COR-L47 (cell line): Measurements from ENCODE around the gene ITGA2.

Experiments
- DNase-seq: peaks from one replicate; lab custom pipeline; 2025; lab: John Stamatoyannopoulos, UW

The ITGA2 gene

GRCh38 chr5:53017794-53018391 lies 28.7 kb downstream of the ITGA2 start:
- DNase-seq = no peak

- DNase-seq = no peak
These were observed 30.2 kb downstream of the ITGA2 start for GRCh38 chr5:53019320-53019719.

- no peak for DNase-seq
These were observed 33.9 kb downstream of the ITGA2 start for GRCh38 chr5:53022930-53023511.

GRCh38 chr5:53023969-53024368 lies 34.8 kb downstream of the ITGA2 start:
- DNase-seq = no peak

GRCh38 chr5:53024535-53024934 lies 35.4 kb downstream of the ITGA2 start:
- no peak for DNase-seq

- no peak for DNase-seq
These were observed 36.3 kb downstream of the ITGA2 start for GRCh38 chr5:53025487-53025886.

- DNase-seq = no peak
These were observed 38.8 kb downstream of the ITGA2 start for GRCh38 chr5:53027913-53028312.

- DNase-seq = no peak
These were observed 40.5 kb downstream of the ITGA2 start for GRCh38 chr5:53029608-53030007.

- no peak for DNase-seq
These were observed 41.7 kb downstream of the ITGA2 start for GRCh38 chr5:53030893-53031292.

GRCh38 chr5:53031695-53032096 lies 42.5 kb downstream of the ITGA2 start:
- no peak for DNase-seq

- DNase-seq = no peak
These were observed 43.0 kb downstream of the ITGA2 start for GRCh38 chr5:53032188-53032587.

GRCh38 chr5:53034832-53035231 lies 45.7 kb downstream of the ITGA2 start:
- DNase-seq = no peak

- no peak for DNase-seq
These were observed 46.8 kb downstream of the ITGA2 start for GRCh38 chr5:53035868-53036381.

GRCh38 chr5:53037141-53037859 lies 48.1 kb downstream of the ITGA2 start:
- peak; percentile 37 for DNase-seq

GRCh38 chr5:53038196-53038847 lies 49.2 kb downstream of the ITGA2 start:
- no peak for DNase-seq

- DNase-seq = no peak
These were observed 50.7 kb downstream of the ITGA2 start for GRCh38 chr5:53039855-53040254.

- DNase-seq = no peak
These were observed 52.0 kb downstream of the ITGA2 start for GRCh38 chr5:53041071-53041692.

GRCh38 chr5:53041740-53042139 lies 52.6 kb downstream of the ITGA2 start:
- DNase-seq = no peak

- no peak for DNase-seq
These were observed 56.1 kb downstream of the ITGA2 start for GRCh38 chr5:53045263-53045662.

GRCh38 chr5:53048248-53048647 lies 59.1 kb downstream of the ITGA2 start:
- DNase-seq = no peak

- no peak for DNase-seq
These were observed 63.3 kb downstream of the ITGA2 start for GRCh38 chr5:53052499-53052898.

GRCh38 chr5:53053364-53053763 lies 64.2 kb downstream of the ITGA2 start:
- no peak for DNase-seq
